Mammary epithelial cell (primary cell): ENCODE measurements around the gene SELENOM.

Experiments used
- EZH2 ChIP-seq: IDR thresholded peaks from 2 replicates; pipeline ENCODE4 v1.6.1; 2012; ENCODE audit warnings: low read length, inconsistent platforms, borderline replicate concordance
- TF ChIP-seq, protein P1 (sequence below), 2 donors: IDR thresholded peaks in 1 of 2; conservative IDR thresholded peaks in 1 of 2; 2 replicates each; pipeline ENCODE4 v1.5.1; 2011 to 2012; ENCODE audit warnings: inconsistent platforms in 2 of 2, low read length in 2 of 2, mild to moderate bottlenecking in 2 of 2, control low read depth in 1 of 2, low read depth in 1 of 2; ENCODE audit not compliant: insufficient read depth in 1 of 2; ENCODE audit errors: extremely low read depth in 1 of 2

DNA sequence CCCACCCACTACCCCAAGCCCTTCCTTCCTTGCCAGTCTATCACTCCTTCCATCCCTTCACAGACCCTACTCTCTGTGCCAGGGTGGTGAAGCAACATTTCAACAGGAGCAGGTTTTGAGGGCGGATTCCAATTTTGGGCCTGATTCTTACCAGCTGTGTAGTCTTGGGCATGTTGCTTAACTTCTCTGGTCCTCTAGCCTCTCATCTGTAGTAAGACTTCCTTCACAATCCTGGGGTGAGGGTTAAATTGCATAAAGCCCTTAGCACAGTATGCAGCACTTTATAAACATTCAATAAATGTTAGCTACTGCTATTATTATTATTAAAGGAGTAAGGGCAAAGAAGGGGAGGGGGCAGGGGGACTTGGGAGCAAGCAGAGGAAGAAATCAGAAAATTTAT, 47.6 kb upstream of the SELENOM start:
- TF ChIP-seq, protein P1, sequence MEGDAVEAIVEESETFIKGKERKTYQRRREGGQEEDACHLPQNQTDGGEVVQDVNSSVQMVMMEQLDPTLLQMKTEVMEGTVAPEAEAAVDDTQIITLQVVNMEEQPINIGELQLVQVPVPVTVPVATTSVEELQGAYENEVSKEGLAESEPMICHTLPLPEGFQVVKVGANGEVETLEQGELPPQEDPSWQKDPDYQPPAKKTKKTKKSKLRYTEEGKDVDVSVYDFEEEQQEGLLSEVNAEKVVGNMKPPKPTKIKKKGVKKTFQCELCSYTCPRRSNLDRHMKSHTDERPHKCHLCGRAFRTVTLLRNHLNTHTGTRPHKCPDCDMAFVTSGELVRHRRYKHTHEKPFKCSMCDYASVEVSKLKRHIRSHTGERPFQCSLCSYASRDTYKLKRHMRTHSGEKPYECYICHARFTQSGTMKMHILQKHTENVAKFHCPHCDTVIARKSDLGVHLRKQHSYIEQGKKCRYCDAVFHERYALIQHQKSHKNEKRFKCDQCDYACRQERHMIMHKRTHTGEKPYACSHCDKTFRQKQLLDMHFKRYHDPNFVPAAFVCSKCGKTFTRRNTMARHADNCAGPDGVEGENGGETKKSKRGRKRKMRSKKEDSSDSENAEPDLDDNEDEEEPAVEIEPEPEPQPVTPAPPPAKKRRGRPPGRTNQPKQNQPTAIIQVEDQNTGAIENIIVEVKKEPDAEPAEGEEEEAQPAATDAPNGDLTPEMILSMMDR (conservative IDR thresholded peaks at IDR 0.05 in 1 of 2, IDR thresholded peaks at IDR 0.05 in 1 of 2; ENCODE audit: extremely low read depth in 1 of 2, insufficient read depth in 1 of 2, low read depth in 1 of 2, low read length in 2 of 2): no peak
- no peak for TF ChIP-seq EZH2
